Uterus (tissue), 2 donors: ENCODE results near the gene GOSR2.

Source experiments
- POLR2A ChIP-seq, 2 donors: fragments of 450-650 bp; IDR thresholded peaks; one replicate each; pipeline ENCODE4 v1.6.1; 2016; ENCODE audit warnings: antibody characterized with exemption in 2 of 2, mild to moderate bottlenecking in 1 of 2, moderate library complexity in 1 of 2
- TF ChIP-seq, protein P1 (sequence below), 4 experiments: fragments of 200-600 bp in 2 of 4; fragments of 450-650 bp in 2 of 4; sonication (generic) in 2 of 4; IDR thresholded peaks; one replicate each; pipeline ENCODE4 v1.5.1; 2016 to 2019; ENCODE audit warnings: antibody characterized with exemption in 4 of 4, mild to moderate bottlenecking in 2 of 4, moderate library complexity in 1 of 4

DNA sequence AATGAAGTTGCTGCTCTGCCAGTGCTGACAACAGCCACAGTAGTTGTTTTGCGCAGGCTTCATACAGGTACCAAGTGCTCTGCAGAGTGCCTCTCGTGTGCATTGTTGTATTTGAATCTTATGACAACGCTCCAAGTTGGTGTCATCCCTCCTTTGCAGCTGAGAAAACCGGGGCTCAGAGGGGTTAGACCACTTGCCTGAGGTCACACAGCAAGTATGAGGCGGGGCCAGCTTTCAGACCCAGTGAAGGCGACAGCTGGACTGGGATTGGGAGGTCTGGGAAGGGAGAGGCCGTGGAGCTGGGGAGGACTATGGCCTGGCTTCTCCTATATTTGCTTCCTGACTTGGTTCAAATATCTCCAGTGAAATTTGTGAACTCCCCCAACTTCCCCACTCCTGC lies 38.4 kb upstream of the GOSR2 start:
- TF ChIP-seq, protein P1, sequence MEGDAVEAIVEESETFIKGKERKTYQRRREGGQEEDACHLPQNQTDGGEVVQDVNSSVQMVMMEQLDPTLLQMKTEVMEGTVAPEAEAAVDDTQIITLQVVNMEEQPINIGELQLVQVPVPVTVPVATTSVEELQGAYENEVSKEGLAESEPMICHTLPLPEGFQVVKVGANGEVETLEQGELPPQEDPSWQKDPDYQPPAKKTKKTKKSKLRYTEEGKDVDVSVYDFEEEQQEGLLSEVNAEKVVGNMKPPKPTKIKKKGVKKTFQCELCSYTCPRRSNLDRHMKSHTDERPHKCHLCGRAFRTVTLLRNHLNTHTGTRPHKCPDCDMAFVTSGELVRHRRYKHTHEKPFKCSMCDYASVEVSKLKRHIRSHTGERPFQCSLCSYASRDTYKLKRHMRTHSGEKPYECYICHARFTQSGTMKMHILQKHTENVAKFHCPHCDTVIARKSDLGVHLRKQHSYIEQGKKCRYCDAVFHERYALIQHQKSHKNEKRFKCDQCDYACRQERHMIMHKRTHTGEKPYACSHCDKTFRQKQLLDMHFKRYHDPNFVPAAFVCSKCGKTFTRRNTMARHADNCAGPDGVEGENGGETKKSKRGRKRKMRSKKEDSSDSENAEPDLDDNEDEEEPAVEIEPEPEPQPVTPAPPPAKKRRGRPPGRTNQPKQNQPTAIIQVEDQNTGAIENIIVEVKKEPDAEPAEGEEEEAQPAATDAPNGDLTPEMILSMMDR (IDR thresholded peaks at IDR 0.05): no peak
- no peak for TF ChIP-seq POLR2A (IDR thresholded peaks at IDR 0.05)
